ENCODE data around the gene ROR2.

GRCh38 chr9:91992461-91993041, 42.5 kb upstream of the ROR2 start:
- TF ChIP-seq SRSF9 (IDR thresholded peaks at IDR 0.05; ENCODE audit: borderline replicate concordance, insufficient read depth, low read depth, low read length, poor library complexity, severe bottlenecking): no peak
- no peak for TF ChIP-seq SUZ12 (IDR thresholded peaks at IDR 0.05; ENCODE audit: low read depth, low read length)
- no peak for TF ChIP-seq PBX3 (CRISPR knock-in tag; IDR thresholded peaks at IDR 0.05; ENCODE audit: borderline replicate concordance)
- no peak for TF ChIP-seq CTCF (CRISPR knock-in tag; IDR thresholded peaks at IDR 0.05)
- no peak for TF ChIP-seq POLR2AphosphoS5 (IDR thresholded peaks at IDR 0.05; ENCODE audit: low read depth, low read length)
- TF ChIP-seq POLR2G (IDR thresholded peaks at IDR 0.05; ENCODE audit: low read depth, low read length): no peak
- no peak for TF ChIP-seq RAD21 (CRISPR knock-in tag; IDR thresholded peaks at IDR 0.05)
